ENCODE measurements around the gene DUOXA2.

DUOXA2 gene

GRCh38 chr15:45111390-45112142, 2.6 kb upstream of the DUOXA2 start:
- no peak overlapping the region for H3K9ac ChIP-seq (ENCODE audit: low read length)
- H3K4me1 ChIP-seq (ENCODE audit: low read length) = no peaks in the 10 kb centered on the region
- H3K27ac ChIP-seq (ENCODE audit: low read length) = no peak overlapping the region
- H3K36me3 ChIP-seq (replicated peaks; ENCODE audit: low read depth, low read length) = no peaks in the 10 kb centered on the region
- H3K4me3 ChIP-seq (ENCODE audit: low read length) = no peak overlapping the region
- no peak overlapping the region for H3K4me2 ChIP-seq (ENCODE audit: low read length)
- no peaks in the 10 kb centered on the region for H3K9me3 ChIP-seq (ENCODE audit: insufficient read depth, low read length)
- TF ChIP-seq CTCF (IDR thresholded peaks at IDR 0.05; ENCODE audit: low read depth, low read length) (no peak), EZH2phosphoT487 (IDR thresholded peaks at IDR 0.05; ENCODE audit: low read depth) (no peak)
- no peak overlapping the region for H2AFZ ChIP-seq (ENCODE audit: low read depth, low read length)
- no peaks in the 10 kb centered on the region for H4K20me1 ChIP-seq (ENCODE audit: insufficient read depth, low read length)
- H3K27me3 ChIP-seq (ENCODE audit: low read depth, low read length) = no peaks in the 10 kb centered on the region
- H3K79me2 ChIP-seq (ENCODE audit: low read length) = no peaks in the 10 kb centered on the region

- H4K20me1 ChIP-seq (ENCODE audit: insufficient read depth, low read length) = no peaks in the 10 kb centered on the region
- no peaks in the 10 kb centered on the region for H3K4me1 ChIP-seq (ENCODE audit: low read length)
- H3K4me3 ChIP-seq (ENCODE audit: low read length) = no peak overlapping the region
- H2AFZ ChIP-seq (ENCODE audit: low read depth, low read length) = no peak overlapping the region
- no peaks in the 10 kb centered on the region for H3K79me2 ChIP-seq (ENCODE audit: low read length)
- no peak overlapping the region for H3K27ac ChIP-seq (ENCODE audit: low read length)
- H3K4me2 ChIP-seq (ENCODE audit: low read length) = no peak overlapping the region
- no peaks in the 10 kb centered on the region for H3K9me3 ChIP-seq (ENCODE audit: insufficient read depth, low read length)
- TF ChIP-seq EZH2phosphoT487 (IDR thresholded peaks at IDR 0.05; ENCODE audit: low read depth) (no peak), CTCF (IDR thresholded peaks at IDR 0.05; ENCODE audit: low read depth, low read length) (no peak)
- H3K27me3 ChIP-seq (ENCODE audit: low read depth, low read length) = no peaks in the 10 kb centered on the region
- no peaks in the 10 kb centered on the region for H3K36me3 ChIP-seq (replicated peaks; ENCODE audit: low read depth, low read length)
- no peak overlapping the region for H3K9ac ChIP-seq (ENCODE audit: low read length)
These were observed 2.0 kb upstream of the DUOXA2 start for GRCh38 chr15:45112143-45112590.

GRCh38 chr15:45112591-45113379, 1.3 kb upstream of the DUOXA2 start:
- no peak for TF ChIP-seq CTCF (IDR thresholded peaks at IDR 0.05; ENCODE audit: low read depth, low read length)
- TF ChIP-seq EZH2phosphoT487 (IDR thresholded peaks at IDR 0.05; ENCODE audit: low read depth) = no peak
- no peaks in the 10 kb centered on the region for H3K36me3 ChIP-seq (replicated peaks; ENCODE audit: low read depth, low read length)
- no peaks in the 10 kb centered on the region for H3K27me3 ChIP-seq (ENCODE audit: low read depth, low read length)
- no peak overlapping the region for H3K4me3 ChIP-seq (ENCODE audit: low read length)
- no peaks in the 10 kb centered on the region for H4K20me1 ChIP-seq (ENCODE audit: insufficient read depth, low read length)
- no peak overlapping the region for H3K4me2 ChIP-seq (ENCODE audit: low read length)
- no peaks in the 10 kb centered on the region for H3K9me3 ChIP-seq (ENCODE audit: insufficient read depth, low read length)
- no peak overlapping the region for H3K9ac ChIP-seq (ENCODE audit: low read length)
- no peak overlapping the region for H2AFZ ChIP-seq (ENCODE audit: low read depth, low read length)
- H3K4me1 ChIP-seq (ENCODE audit: low read length) = no peaks in the 10 kb centered on the region
- no peak overlapping the region for H3K27ac ChIP-seq (ENCODE audit: low read length)
- no peaks in the 10 kb centered on the region for H3K79me2 ChIP-seq (ENCODE audit: low read length)

GRCh38 chr15:45113380-45113990, 641 bp upstream of the DUOXA2 start:
- no peaks in the 10 kb centered on the region for H4K20me1 ChIP-seq (ENCODE audit: insufficient read depth, low read length)
- TF ChIP-seq CTCF (IDR thresholded peaks at IDR 0.05; ENCODE audit: low read depth, low read length) = no peak
- TF ChIP-seq EZH2phosphoT487 (IDR thresholded peaks at IDR 0.05; ENCODE audit: low read depth) = no peak
- H3K36me3 ChIP-seq (replicated peaks; ENCODE audit: low read depth, low read length) = no peaks in the 10 kb centered on the region
- no peaks in the 10 kb centered on the region for H3K27me3 ChIP-seq (ENCODE audit: low read depth, low read length)
- H3K4me1 ChIP-seq (ENCODE audit: low read length) = no peaks in the 10 kb centered on the region
- H3K4me2 ChIP-seq (ENCODE audit: low read length) = no peak overlapping the region
- H3K4me3 ChIP-seq (ENCODE audit: low read length) = no peak overlapping the region
- H2AFZ ChIP-seq (ENCODE audit: low read depth, low read length) = no peak overlapping the region
- no peak overlapping the region for H3K27ac ChIP-seq (ENCODE audit: low read length)
- H3K79me2 ChIP-seq (ENCODE audit: low read length) = no peaks in the 10 kb centered on the region
- H3K9ac ChIP-seq (ENCODE audit: low read length) = no peak overlapping the region
- no peaks in the 10 kb centered on the region for H3K9me3 ChIP-seq (ENCODE audit: insufficient read depth, low read length)

Data from OCI-LY3 (cell line).